ENCODE data around the gene GJB2.

GJB2 gene

GRCh38 chr13:20168396-20168795 is 24.3 kb downstream of the GJB2 start:
- TF ChIP-seq ESRRG (CRISPR knock-in tag; IDR thresholded peaks at IDR 0.05) = no peak
- no peak for ATAC-seq

- ATAC-seq = no peak
Measured at GRCh38 chr13:20165417-20166257, 27.1 kb downstream of the GJB2 start.

GRCh38 chr13:20161951-20162300 is 30.8 kb downstream of the GJB2 start:
- no peak for TF ChIP-seq ISL1 (CRISPR knock-in tag; IDR thresholded peaks at IDR 0.05)
- no peak for TF ChIP-seq ESRRG (CRISPR knock-in tag; IDR thresholded peaks at IDR 0.05)
- no peak for TF ChIP-seq POU6F1 (CRISPR knock-in tag; IDR thresholded peaks at IDR 0.05; ENCODE audit: borderline replicate concordance, low read depth)
- no peak for TF ChIP-seq ZFP30 (CRISPR knock-in tag; IDR thresholded peaks at IDR 0.05)
- TF ChIP-seq SNAI2 (CRISPR knock-in tag; IDR thresholded peaks at IDR 0.05) = no peak
- no peak for TF ChIP-seq BACH2 (CRISPR knock-in tag; IDR thresholded peaks at IDR 0.05; ENCODE audit: borderline replicate concordance)
- no peak for TF ChIP-seq ZC3H10 (CRISPR knock-in tag; IDR thresholded peaks at IDR 0.05)
- TF ChIP-seq ZNF565 (CRISPR knock-in tag; conservative IDR thresholded peaks at IDR 0.05; ENCODE audit: low read depth) = no peak
- TF ChIP-seq PPARA (CRISPR knock-in tag; IDR thresholded peaks at IDR 0.05; ENCODE audit: borderline replicate concordance) = no peak
- TF ChIP-seq CREB5 (CRISPR knock-in tag; IDR thresholded peaks at IDR 0.05; ENCODE audit: low read depth) = no peak
- no peak for TF ChIP-seq ZNF70 (CRISPR knock-in tag; IDR thresholded peaks at IDR 0.05)
- TF ChIP-seq ZFP3 (CRISPR knock-in tag; IDR thresholded peaks at IDR 0.05) = no peak
- no peak for ATAC-seq

More at GRCh38 chr13:20165417-20166257, 27.1 kb downstream of the GJB2 start:
- no peak for TF ChIP-seq ARNTL (CRISPR knock-in tag; IDR thresholded peaks at IDR 0.05; ENCODE audit: borderline replicate concordance, low read depth)
- TF ChIP-seq CSRNP3 (CRISPR knock-in tag; IDR thresholded peaks at IDR 0.05) = no peak
- TF ChIP-seq ZNF565 (CRISPR knock-in tag; conservative IDR thresholded peaks at IDR 0.05; ENCODE audit: low read depth) = no peak
- no peak for TF ChIP-seq CREB5 (CRISPR knock-in tag; IDR thresholded peaks at IDR 0.05; ENCODE audit: low read depth)
- TF ChIP-seq TCF4 (CRISPR knock-in tag; IDR thresholded peaks at IDR 0.05; ENCODE audit: borderline replicate concordance) = no peak
- no peak for TF ChIP-seq ZFP30 (CRISPR knock-in tag; IDR thresholded peaks at IDR 0.05)
- TF ChIP-seq PATZ1 (CRISPR knock-in tag; IDR thresholded peaks at IDR 0.05; ENCODE audit: borderline replicate concordance) = no peak
- TF ChIP-seq ISL1 (CRISPR knock-in tag; IDR thresholded peaks at IDR 0.05) = no peak
- no peak for TF ChIP-seq SNAI2 (CRISPR knock-in tag; IDR thresholded peaks at IDR 0.05)
- no peak for TF ChIP-seq ZNF8 (CRISPR knock-in tag; IDR thresholded peaks at IDR 0.05)
- no peak for TF ChIP-seq ZNF70 (CRISPR knock-in tag; IDR thresholded peaks at IDR 0.05)
- TF ChIP-seq RARB (CRISPR knock-in tag; IDR thresholded peaks at IDR 0.05) = no peak
- no peak for TF ChIP-seq ZFP3 (CRISPR knock-in tag; IDR thresholded peaks at IDR 0.05)
- no peak for TF ChIP-seq ESRRG (CRISPR knock-in tag; IDR thresholded peaks at IDR 0.05)
- no peak for TF ChIP-seq TOX (CRISPR knock-in tag; IDR thresholded peaks at IDR 0.05; ENCODE audit: borderline replicate concordance)
- TF ChIP-seq POU6F1 (CRISPR knock-in tag; IDR thresholded peaks at IDR 0.05; ENCODE audit: borderline replicate concordance, low read depth) = no peak
